Measurements from ENCODE around the gene SPON1. TPM values are rescaled to one million over a fixed set of nuclear protein-coding genes. Genes with fewer than 3 reads are reported as not detected.
"Not testable (repeated sequence)": the region's sequence is repeated elsewhere in the genome, so short reads cannot be mapped to it uniquely, and the experiment has no call there.

Gene SPON1
- total RNA-seq, 1 experiment from 2014 or later, result 0.10 TPM

DNA sequence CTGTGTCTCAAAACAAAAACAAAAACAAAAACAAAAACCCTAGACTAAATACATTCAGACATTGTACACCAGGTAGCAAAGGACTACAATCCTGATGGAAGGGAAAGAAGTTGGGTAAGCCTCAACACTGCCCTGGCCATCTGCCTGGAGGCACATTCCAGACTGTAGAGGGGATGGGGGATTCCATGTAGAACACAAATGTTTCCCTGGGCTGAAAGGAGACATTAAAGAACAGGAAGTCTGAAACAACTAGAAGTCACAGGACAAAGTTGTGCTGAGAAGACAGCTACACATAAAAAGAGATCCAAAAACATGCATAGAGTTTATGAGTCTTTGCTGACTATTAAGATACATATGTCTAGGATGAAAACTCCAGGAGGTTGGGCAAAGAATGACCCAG lies 312.6 kb downstream of the SPON1 start:
- in situ Hi-C loops (cut with HindIII; ENCODE audit: low pct_unique_long_range_greater_than_20kb, low sequenced_read_pairs), result no loop called here

GRCh38 chr11:14278869-14279268 lies 316.3 kb downstream of the SPON1 start:
- H3K4me3 ChIP-seq (ENCODE audit: low read depth in 2 of 2, low read length in 2 of 2); DNase-seq (ENCODE audit: low read depth, low spot score); H3K27ac ChIP-seq (ENCODE audit: low read length); H3K9me3 ChIP-seq (ENCODE audit: control insufficient read depth, insufficient read depth, low read depth, low read length); H3K27me3 ChIP-seq (ENCODE audit: control insufficient read depth, insufficient read depth, low read length); H3K36me3 ChIP-seq (ENCODE audit: control insufficient read depth, insufficient read depth, low read length); ATAC-seq; CTCF ChIA-PET; intact Hi-C loops (cut with micrococcal nuclease; ENCODE audit: unreplicated experiment); H3K4me1 ChIP-seq (ENCODE audit: control insufficient read depth, insufficient read depth, low read length); in situ Hi-C loops (cut with HindIII; ENCODE audit: low pct_unique_long_range_greater_than_20kb, low sequenced_read_pairs): not testable (repeated sequence)
- POLR2A ChIA-PET, result interaction anchor here (0.6 kb wide), 1 partner anchor 127 kb away, joined by 3 read pairs; no protein-coding TSS in a partner anchor
- TSS peak; percentile 73 for BruUV-seq (replicated peaks)

More for the DNA sequence above, 312.6 kb downstream of the SPON1 start:
- intact Hi-C loops (cut with micrococcal nuclease; ENCODE audit: unreplicated experiment), result no loop called here
- Histone ChIP-seq H3K36me3 (ENCODE audit: control insufficient read depth, insufficient read depth, low read length) (no peaks in the 10 kb centered on the region), H3K4me1 (ENCODE audit: control insufficient read depth, insufficient read depth, low read length) (no peaks in the 10 kb centered on the region), H3K27me3 (ENCODE audit: control insufficient read depth, insufficient read depth, low read length) (no peaks in the 10 kb centered on the region), H3K27ac (ENCODE audit: low read length) (no peak overlapping the region), H3K9me3 (ENCODE audit: control insufficient read depth, insufficient read depth, low read depth, low read length) (no peaks in the 10 kb centered on the region), H3K4me3 (ENCODE audit: low read depth in 2 of 2, low read length in 2 of 2) (no peak overlapping the region)
- ATAC-seq (no peak), DNase-seq (ENCODE audit: low read depth, low spot score) (no peak)
- POLR2A ChIA-PET, result no interaction called here
- no TSS peak for BruUV-seq (replicated peaks)
- CTCF ChIA-PET, result no interaction called here
- TF ChIP-seq POLR2AphosphoS5 (IDR thresholded peaks at IDR 0.05; ENCODE audit: low read depth, low read length) (no peak), SIN3A (IDR thresholded peaks at IDR 0.05; ENCODE audit: borderline replicate concordance, insufficient read depth, low read depth, low read length) (no peak), TCF7L2 (IDR thresholded peaks at IDR 0.05; ENCODE audit: low read depth, low read length) (no peak)
- TF ChIP-seq, protein P1, sequence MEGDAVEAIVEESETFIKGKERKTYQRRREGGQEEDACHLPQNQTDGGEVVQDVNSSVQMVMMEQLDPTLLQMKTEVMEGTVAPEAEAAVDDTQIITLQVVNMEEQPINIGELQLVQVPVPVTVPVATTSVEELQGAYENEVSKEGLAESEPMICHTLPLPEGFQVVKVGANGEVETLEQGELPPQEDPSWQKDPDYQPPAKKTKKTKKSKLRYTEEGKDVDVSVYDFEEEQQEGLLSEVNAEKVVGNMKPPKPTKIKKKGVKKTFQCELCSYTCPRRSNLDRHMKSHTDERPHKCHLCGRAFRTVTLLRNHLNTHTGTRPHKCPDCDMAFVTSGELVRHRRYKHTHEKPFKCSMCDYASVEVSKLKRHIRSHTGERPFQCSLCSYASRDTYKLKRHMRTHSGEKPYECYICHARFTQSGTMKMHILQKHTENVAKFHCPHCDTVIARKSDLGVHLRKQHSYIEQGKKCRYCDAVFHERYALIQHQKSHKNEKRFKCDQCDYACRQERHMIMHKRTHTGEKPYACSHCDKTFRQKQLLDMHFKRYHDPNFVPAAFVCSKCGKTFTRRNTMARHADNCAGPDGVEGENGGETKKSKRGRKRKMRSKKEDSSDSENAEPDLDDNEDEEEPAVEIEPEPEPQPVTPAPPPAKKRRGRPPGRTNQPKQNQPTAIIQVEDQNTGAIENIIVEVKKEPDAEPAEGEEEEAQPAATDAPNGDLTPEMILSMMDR (IDR thresholded peaks at IDR 0.05), result no peak
- TF ChIP-seq, protein P2, sequence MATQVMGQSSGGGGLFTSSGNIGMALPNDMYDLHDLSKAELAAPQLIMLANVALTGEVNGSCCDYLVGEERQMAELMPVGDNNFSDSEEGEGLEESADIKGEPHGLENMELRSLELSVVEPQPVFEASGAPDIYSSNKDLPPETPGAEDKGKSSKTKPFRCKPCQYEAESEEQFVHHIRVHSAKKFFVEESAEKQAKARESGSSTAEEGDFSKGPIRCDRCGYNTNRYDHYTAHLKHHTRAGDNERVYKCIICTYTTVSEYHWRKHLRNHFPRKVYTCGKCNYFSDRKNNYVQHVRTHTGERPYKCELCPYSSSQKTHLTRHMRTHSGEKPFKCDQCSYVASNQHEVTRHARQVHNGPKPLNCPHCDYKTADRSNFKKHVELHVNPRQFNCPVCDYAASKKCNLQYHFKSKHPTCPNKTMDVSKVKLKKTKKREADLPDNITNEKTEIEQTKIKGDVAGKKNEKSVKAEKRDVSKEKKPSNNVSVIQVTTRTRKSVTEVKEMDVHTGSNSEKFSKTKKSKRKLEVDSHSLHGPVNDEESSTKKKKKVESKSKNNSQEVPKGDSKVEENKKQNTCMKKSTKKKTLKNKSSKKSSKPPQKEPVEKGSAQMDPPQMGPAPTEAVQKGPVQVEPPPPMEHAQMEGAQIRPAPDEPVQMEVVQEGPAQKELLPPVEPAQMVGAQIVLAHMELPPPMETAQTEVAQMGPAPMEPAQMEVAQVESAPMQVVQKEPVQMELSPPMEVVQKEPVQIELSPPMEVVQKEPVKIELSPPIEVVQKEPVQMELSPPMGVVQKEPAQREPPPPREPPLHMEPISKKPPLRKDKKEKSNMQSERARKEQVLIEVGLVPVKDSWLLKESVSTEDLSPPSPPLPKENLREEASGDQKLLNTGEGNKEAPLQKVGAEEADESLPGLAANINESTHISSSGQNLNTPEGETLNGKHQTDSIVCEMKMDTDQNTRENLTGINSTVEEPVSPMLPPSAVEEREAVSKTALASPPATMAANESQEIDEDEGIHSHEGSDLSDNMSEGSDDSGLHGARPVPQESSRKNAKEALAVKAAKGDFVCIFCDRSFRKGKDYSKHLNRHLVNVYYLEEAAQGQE (IDR thresholded peaks at IDR 0.05; ENCODE audit: insufficient read depth in 1 of 2, low read depth in 2 of 2, low read length in 1 of 2), result no peak

- Histone ChIP-seq H3K27ac (ENCODE audit: low read length) (no peak overlapping the region), H3K9me3 (ENCODE audit: control insufficient read depth, insufficient read depth, low read depth, low read length) (no peaks in the 10 kb centered on the region), H3K4me1 (ENCODE audit: control insufficient read depth, insufficient read depth, low read length) (no peaks in the 10 kb centered on the region), H3K4me3 (ENCODE audit: low read depth in 2 of 2, low read length in 2 of 2) (no peak overlapping the region), H3K36me3 (ENCODE audit: control insufficient read depth, insufficient read depth, low read length) (no peaks in the 10 kb centered on the region), H3K27me3 (ENCODE audit: control insufficient read depth, insufficient read depth, low read length) (no peaks in the 10 kb centered on the region)
- TF ChIP-seq, protein P1 (IDR thresholded peaks at IDR 0.05), result no peak
- TF ChIP-seq, protein P2 (IDR thresholded peaks at IDR 0.05; ENCODE audit: insufficient read depth in 1 of 2, low read depth in 2 of 2, low read length in 1 of 2), result no peak
- TF ChIP-seq SIN3A (IDR thresholded peaks at IDR 0.05; ENCODE audit: borderline replicate concordance, insufficient read depth, low read depth, low read length) (no peak), POLR2AphosphoS5 (IDR thresholded peaks at IDR 0.05; ENCODE audit: low read depth, low read length) (no peak), TCF7L2 (IDR thresholded peaks at IDR 0.05; ENCODE audit: low read depth, low read length) (no peak)
- intact Hi-C loops (cut with micrococcal nuclease; ENCODE audit: unreplicated experiment) (no loop called here), in situ Hi-C loops (cut with HindIII; ENCODE audit: low pct_unique_long_range_greater_than_20kb, low sequenced_read_pairs) (no loop called here)
- no TSS peak for BruUV-seq (replicated peaks)
- ChIA-PET CTCF (no interaction called here), POLR2A (no interaction called here)
- ATAC-seq (no peak), DNase-seq (ENCODE audit: low read depth, low spot score) (no peak)
Measured at GRCh38 chr11:14288189-14288935, 325.8 kb downstream of the SPON1 start.
